Measurements from ENCODE around the gene VWF. TPM values are rescaled to one million over a fixed set of nuclear protein-coding genes. Genes with fewer than 3 reads are reported as not detected.

VWF gene
- total and polyA plus RNA-seq, 5 donors = 144 to 388 (median 242) TPM

- 94% methylated on average over 1 of the region's 1 CpG for WGBS
- H3K9me3 ChIP-seq (ENCODE audit: control insufficient read depth, low read length) = no peaks in the 10 kb centered on the region
- peak in 1 of 3 donors; percentile 45 for DNase-seq
- H3K4me1 ChIP-seq (ENCODE audit: control insufficient read depth, insufficient read depth, low read length) = no peaks in the 10 kb centered on the region
- no peaks in the 10 kb centered on the region for H3K27me3 ChIP-seq (ENCODE audit: control insufficient read depth, insufficient read depth)
- ATAC-seq = no peak
- intact Hi-C loops (cut with DNase I) = loop anchor here in 3 of 4 donors (5.0 to 10.0 kb wide), 3 partner anchors 118 to 221 kb away; no protein-coding TSS in a partner anchor
- H3K27ac ChIP-seq (ENCODE audit: low read length) = peak overlapping the region; percentile 47
- no peak overlapping the region for H3K4me3 ChIP-seq (ENCODE audit: low read length)
Measured at GRCh38 chr12:6066651-6067050, 57.8 kb downstream of the VWF start.

- 86% methylated on average over 5 of the region's 5 CpGs for WGBS
- intact Hi-C loops (cut with DNase I) = loop anchor here in 3 of 4 donors (5.0 to 10.0 kb wide), 3 partner anchors 119 to 221 kb away; no protein-coding TSS in a partner anchor
- no peaks in the 10 kb centered on the region for H3K4me1 ChIP-seq (ENCODE audit: control insufficient read depth, insufficient read depth, low read length)
Measured at GRCh38 chr12:6065863-6066199, 58.6 kb downstream of the VWF start.

GRCh38 chr12:6065131-6065862 lies 59.2 kb downstream of the VWF start:
- DNase-seq (peak in 1 of 3 donors; percentile 26), ATAC-seq (no peak)
- Histone ChIP-seq H3K27ac (ENCODE audit: low read length) (no peak overlapping the region), H3K4me1 (ENCODE audit: control insufficient read depth, insufficient read depth, low read length) (no peaks in the 10 kb centered on the region), H3K4me3 (ENCODE audit: low read length) (no peak overlapping the region), H3K9me3 (ENCODE audit: control insufficient read depth, low read length) (no peaks in the 10 kb centered on the region), H3K27me3 (ENCODE audit: control insufficient read depth, insufficient read depth) (no peaks in the 10 kb centered on the region)
- WGBS = 90% methylated on average over 8 of the region's 8 CpGs
- intact Hi-C loops (cut with DNase I) = loop anchor here in 3 of 4 donors (5.0 to 10.0 kb wide), 3 partner anchors 120 to 222 kb away; no protein-coding TSS in a partner anchor

More at GRCh38 chr12:6065863-6066199, 58.6 kb downstream of the VWF start:
- no peak overlapping the region for H3K4me3 ChIP-seq (ENCODE audit: low read length)
- no peaks in the 10 kb centered on the region for H3K9me3 ChIP-seq (ENCODE audit: control insufficient read depth, low read length)
- ATAC-seq (no peak), DNase-seq (peak in 1 of 3 donors; percentile 52)
- no peaks in the 10 kb centered on the region for H3K27me3 ChIP-seq (ENCODE audit: control insufficient read depth, insufficient read depth)
- no peak overlapping the region for H3K27ac ChIP-seq (ENCODE audit: low read length)

GRCh38 chr12:6062757-6063735 lies 61.4 kb downstream of the VWF start:
- no peak overlapping the region for H3K4me3 ChIP-seq (ENCODE audit: low read length)
- H3K4me1 ChIP-seq (ENCODE audit: control insufficient read depth, insufficient read depth, low read length) = no peaks in the 10 kb centered on the region
- ATAC-seq (peak; percentile 5 to 38), DNase-seq (peak in 2 of 3 donors; percentile 76 to 78)
- H3K9me3 ChIP-seq (ENCODE audit: control insufficient read depth, low read length) = no peaks in the 10 kb centered on the region
- no peaks in the 10 kb centered on the region for H3K27me3 ChIP-seq (ENCODE audit: control insufficient read depth, insufficient read depth)
- WGBS = 63% methylated on average over 20 of the region's 20 CpGs
- H3K27ac ChIP-seq (ENCODE audit: low read length) = no peak overlapping the region
- intact Hi-C loops (cut with DNase I) = loop anchor here in 3 of 4 donors (2.0 to 10.0 kb wide), 5 partner anchors 122 to 222 kb away; no protein-coding TSS in a partner anchor

GRCh38 chr12:6062395-6062756 lies 62.1 kb downstream of the VWF start:
- ATAC-seq (no peak), DNase-seq (no peak)
- Histone ChIP-seq H3K9me3 (ENCODE audit: control insufficient read depth, low read length) (no peaks in the 10 kb centered on the region), H3K4me1 (ENCODE audit: control insufficient read depth, insufficient read depth, low read length) (no peaks in the 10 kb centered on the region), H3K27ac (ENCODE audit: low read length) (no peak overlapping the region), H3K4me3 (ENCODE audit: low read length) (no peak overlapping the region), H3K27me3 (ENCODE audit: control insufficient read depth, insufficient read depth) (no peaks in the 10 kb centered on the region)
- intact Hi-C loops (cut with DNase I) = loop anchor here in 3 of 4 donors (2.0 to 10.0 kb wide), 5 partner anchors 122 to 222 kb away; no protein-coding TSS in a partner anchor
- WGBS = 63% methylated on average over 3 of the region's 3 CpGs

GRCh38 chr12:6061660-6062059 lies 62.8 kb downstream of the VWF start:
- Histone ChIP-seq H3K4me1 (ENCODE audit: control insufficient read depth, insufficient read depth, low read length) (no peaks in the 10 kb centered on the region), H3K4me3 (ENCODE audit: low read length) (no peak overlapping the region), H3K27ac (ENCODE audit: low read length) (no peak overlapping the region), H3K9me3 (ENCODE audit: control insufficient read depth, low read length) (no peaks in the 10 kb centered on the region), H3K27me3 (ENCODE audit: control insufficient read depth, insufficient read depth) (no peaks in the 10 kb centered on the region)
- WGBS = 72% methylated on average over 3 of the region's 3 CpGs
- ATAC-seq = no peak
- intact Hi-C loops (cut with DNase I) = loop anchor here in 3 of 4 donors (2.0 to 10.0 kb wide), 5 partner anchors 123 to 223 kb away; no protein-coding TSS in a partner anchor
- DNase-seq = no peak

- no peaks in the 10 kb centered on the region for H3K27me3 ChIP-seq (ENCODE audit: control insufficient read depth, insufficient read depth)
Measured at GRCh38 chr12:6059860-6060565, 64.5 kb downstream of the VWF start.

GRCh38 chr12:6059221-6059620 lies 65.2 kb downstream of the VWF start:
- H3K9me3 ChIP-seq (ENCODE audit: control insufficient read depth, low read length) = no peaks in the 10 kb centered on the region
- H3K4me3 ChIP-seq (ENCODE audit: low read length) = no peak overlapping the region
- H3K4me1 ChIP-seq (ENCODE audit: control insufficient read depth, insufficient read depth, low read length) = peaks cover 2% of the 10 kb centered on the region
- no peak overlapping the region for H3K27ac ChIP-seq (ENCODE audit: low read length)
- intact Hi-C loops (cut with DNase I) = no loop called here
- no peak for ATAC-seq
- peak in 1 of 3 donors; percentile 1 for DNase-seq
- H3K27me3 ChIP-seq (ENCODE audit: control insufficient read depth, insufficient read depth) = no peaks in the 10 kb centered on the region
- WGBS = 92% methylated on average over 3 of the region's 3 CpGs

More at GRCh38 chr12:6059860-6060565, 64.5 kb downstream of the VWF start:
- ATAC-seq = peak; percentile 27 to 62
- Histone ChIP-seq H3K27ac (ENCODE audit: low read length) (no peak overlapping the region), H3K9me3 (ENCODE audit: control insufficient read depth, low read length) (no peaks in the 10 kb centered on the region), H3K4me3 (ENCODE audit: low read length) (no peak overlapping the region), H3K4me1 (ENCODE audit: control insufficient read depth, insufficient read depth, low read length) (peaks cover 2% of the 10 kb centered on the region)
- WGBS = 69% methylated on average over 14 of the region's 14 CpGs
- intact Hi-C loops (cut with DNase I) = loop anchor here in 2 of 4 donors (5.0 to 10.0 kb wide), 3 partner anchors 125 to 222 kb away; no protein-coding TSS in a partner anchor
- DNase-seq = peak in 2 of 3 donors; percentile 61 to 68

- Histone ChIP-seq H3K27ac (ENCODE audit: low read length) (no peak overlapping the region), H3K4me3 (ENCODE audit: low read length) (no peak overlapping the region), H3K9me3 (ENCODE audit: control insufficient read depth, low read length) (no peaks in the 10 kb centered on the region), H3K4me1 (ENCODE audit: control insufficient read depth, insufficient read depth, low read length) (peaks cover 2% of the 10 kb centered on the region), H3K27me3 (ENCODE audit: control insufficient read depth, insufficient read depth) (no peaks in the 10 kb centered on the region)
- DNase-seq (peak in 1 of 3 donors; percentile 56), ATAC-seq (no peak)
- 74% methylated on average over 15 of the region's 15 CpGs for WGBS
- intact Hi-C loops (cut with DNase I) = no loop called here
Measured at GRCh38 chr12:6058481-6059161, 65.8 kb downstream of the VWF start.

GRCh38 chr12:6057700-6058099 lies 66.8 kb downstream of the VWF start:
- DNase-seq = peak in 1 of 3 donors; percentile 44
- no peak overlapping the region for H3K4me3 ChIP-seq (ENCODE audit: low read length)
- no peaks in the 10 kb centered on the region for H3K27me3 ChIP-seq (ENCODE audit: control insufficient read depth, insufficient read depth)
- intact Hi-C loops (cut with DNase I) = no loop called here
- WGBS = 59% methylated on average over 30 of the region's 30 CpGs
- peaks cover 2% of the 10 kb centered on the region for H3K4me1 ChIP-seq (ENCODE audit: control insufficient read depth, insufficient read depth, low read length)
- no peak overlapping the region for H3K27ac ChIP-seq (ENCODE audit: low read length)
- H3K9me3 ChIP-seq (ENCODE audit: control insufficient read depth, low read length) = no peaks in the 10 kb centered on the region
- ATAC-seq = no peak

Measured in right cardiac atrium (tissue), 5 donors.